ENCODE data around the gene CHTF8.

Gene CHTF8, protein sequence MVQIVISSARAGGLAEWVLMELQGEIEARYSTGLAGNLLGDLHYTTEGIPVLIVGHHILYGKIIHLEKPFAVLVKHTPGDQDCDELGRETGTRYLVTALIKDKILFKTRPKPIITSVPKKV

GRCh38 chr16:69132424-69133252, at the start of gene CHTF8, which contains the start of gene UTP4:
CHTF8 (minus strand) TSS chr16:69132588; CDS start chr16:69121458, 11,130 bp downstream.
UTP4 (plus strand) TSS chr16:69132649; CDS start chr16:69133460, 811 bp downstream.
- Histone ChIP-seq H3F3A (ENCODE audit: insufficient read depth, low read length) (no peaks in the 10 kb centered on the region), H4K20me1 (ENCODE audit: insufficient read depth, low read length) (no peaks in the 10 kb centered on the region), H3K9me3 (ENCODE audit: low read length) (no peaks in the 10 kb centered on the region), H3K36me3 (ENCODE audit: insufficient read depth, low read length) (peaks cover 44% of the 10 kb centered on the region), H3K4me1 (ENCODE audit: insufficient read depth, low read length, severe bottlenecking) (peaks cover 27% of the 10 kb centered on the region), H3K27me3 (ENCODE audit: insufficient read depth, low read length) (no peaks in the 10 kb centered on the region), H3K79me2 (ENCODE audit: insufficient read depth, low read length) (peaks cover 67% of the 10 kb centered on the region), H3K4me3 (ENCODE audit: low read depth, low read length, poor library complexity, severe bottlenecking) (peak within 1 kb of the TSS; percentile 95), H3K4me2 (ENCODE audit: low read length) (peak within 1 kb of the TSS; percentile 90), H3K9ac (ENCODE audit: low read length) (peak within 1 kb of the TSS; percentile 99), H3K9me2 (ENCODE audit: low read depth, low read length) (no peaks in the 10 kb centered on the region), H3K27ac (ENCODE audit: low read depth, low read length, poor library complexity, severe bottlenecking) (peak within 1 kb of the TSS; percentile 83), H2AFZ (ENCODE audit: low read length) (no peak within 1 kb of the TSS)
- TF ChIP-seq, protein P1, sequence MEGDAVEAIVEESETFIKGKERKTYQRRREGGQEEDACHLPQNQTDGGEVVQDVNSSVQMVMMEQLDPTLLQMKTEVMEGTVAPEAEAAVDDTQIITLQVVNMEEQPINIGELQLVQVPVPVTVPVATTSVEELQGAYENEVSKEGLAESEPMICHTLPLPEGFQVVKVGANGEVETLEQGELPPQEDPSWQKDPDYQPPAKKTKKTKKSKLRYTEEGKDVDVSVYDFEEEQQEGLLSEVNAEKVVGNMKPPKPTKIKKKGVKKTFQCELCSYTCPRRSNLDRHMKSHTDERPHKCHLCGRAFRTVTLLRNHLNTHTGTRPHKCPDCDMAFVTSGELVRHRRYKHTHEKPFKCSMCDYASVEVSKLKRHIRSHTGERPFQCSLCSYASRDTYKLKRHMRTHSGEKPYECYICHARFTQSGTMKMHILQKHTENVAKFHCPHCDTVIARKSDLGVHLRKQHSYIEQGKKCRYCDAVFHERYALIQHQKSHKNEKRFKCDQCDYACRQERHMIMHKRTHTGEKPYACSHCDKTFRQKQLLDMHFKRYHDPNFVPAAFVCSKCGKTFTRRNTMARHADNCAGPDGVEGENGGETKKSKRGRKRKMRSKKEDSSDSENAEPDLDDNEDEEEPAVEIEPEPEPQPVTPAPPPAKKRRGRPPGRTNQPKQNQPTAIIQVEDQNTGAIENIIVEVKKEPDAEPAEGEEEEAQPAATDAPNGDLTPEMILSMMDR (IDR thresholded peaks at IDR 0.05; ENCODE audit: low read length), result no peak
- TF ChIP-seq EZH2 (IDR thresholded peaks at IDR 0.05; ENCODE audit: borderline replicate concordance, low read length), result no peak

DNA sequence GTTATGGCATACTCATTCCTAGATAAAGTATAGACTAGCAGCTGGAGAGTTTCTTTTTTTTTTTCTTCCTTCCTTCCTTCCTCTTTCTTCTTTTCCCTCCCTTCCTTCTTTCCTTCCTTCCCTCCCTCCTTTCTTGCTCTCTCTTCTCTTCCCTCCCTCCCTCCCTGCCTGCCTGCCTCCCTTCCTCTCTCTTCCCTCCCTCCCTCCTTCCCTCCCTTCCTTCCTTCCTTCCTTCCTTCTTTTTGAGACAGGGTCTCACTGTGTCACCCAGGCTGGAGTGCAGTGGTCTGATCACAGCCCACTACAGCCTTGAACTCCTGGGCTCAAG, 47.6 kb upstream of the CHTF8 start:
- Histone ChIP-seq H2AFZ (ENCODE audit: low read length) (no peak overlapping the region), H3K4me1 (ENCODE audit: insufficient read depth, low read length, severe bottlenecking) (peaks cover 10% of the 10 kb centered on the region), H3K79me2 (ENCODE audit: insufficient read depth, low read length) (no peaks in the 10 kb centered on the region), H3K9me2 (ENCODE audit: low read depth, low read length) (no peaks in the 10 kb centered on the region), H3K27me3 (ENCODE audit: insufficient read depth, low read length) (no peaks in the 10 kb centered on the region), H3K36me3 (ENCODE audit: insufficient read depth, low read length) (no peaks in the 10 kb centered on the region), H4K20me1 (ENCODE audit: insufficient read depth, low read length) (no peaks in the 10 kb centered on the region), H3K27ac (ENCODE audit: low read depth, low read length, poor library complexity, severe bottlenecking) (no peak overlapping the region), H3K9me3 (ENCODE audit: low read length) (no peaks in the 10 kb centered on the region), H3K4me3 (ENCODE audit: low read depth, low read length, poor library complexity, severe bottlenecking) (no peak overlapping the region), H3F3A (ENCODE audit: insufficient read depth, low read length) (no peaks in the 10 kb centered on the region), H3K9ac (ENCODE audit: low read length) (no peak overlapping the region), H3K4me2 (ENCODE audit: low read length) (no peak overlapping the region)
- TF ChIP-seq EZH2 (IDR thresholded peaks at IDR 0.05; ENCODE audit: borderline replicate concordance, low read length), result no peak
- TF ChIP-seq, protein P1 (IDR thresholded peaks at IDR 0.05; ENCODE audit: low read length), result no peak

DNA sequence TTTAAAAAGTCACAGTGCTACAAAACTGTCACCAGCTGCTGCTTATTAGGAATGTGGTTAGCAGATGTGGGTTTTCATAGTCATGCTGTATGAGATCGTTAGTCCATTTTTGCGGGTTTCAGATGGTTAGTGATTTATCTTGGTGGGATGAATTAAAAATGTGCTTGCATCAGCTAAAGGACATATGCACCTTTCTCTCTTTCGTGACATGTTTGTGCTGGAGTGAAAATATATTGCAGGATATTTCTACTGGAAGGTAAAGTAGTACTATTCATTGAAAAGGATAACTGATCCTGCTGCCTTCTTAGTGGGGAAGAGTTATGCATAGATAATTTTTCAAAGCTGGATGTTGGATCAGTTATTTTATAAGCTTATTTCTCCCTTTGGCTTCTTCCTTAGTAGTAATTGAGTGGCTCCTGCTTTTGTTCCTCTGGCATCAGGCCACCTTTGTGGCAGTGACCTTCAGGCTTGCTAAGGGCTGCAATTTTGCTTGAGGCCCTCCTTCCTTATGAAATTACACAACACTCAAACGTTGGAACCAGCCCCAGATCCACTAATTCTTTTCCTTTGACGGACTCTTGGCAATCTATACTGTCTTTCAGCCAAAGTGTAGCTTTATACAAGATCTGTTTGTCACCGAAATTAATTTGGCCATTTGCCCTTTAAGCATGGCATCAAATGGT, 47.1 kb upstream of the CHTF8 start:
- Histone ChIP-seq H3K4me3 (ENCODE audit: low read depth, low read length, poor library complexity, severe bottlenecking) (no peak overlapping the region), H3K9ac (ENCODE audit: low read length) (no peak overlapping the region), H3K4me1 (ENCODE audit: insufficient read depth, low read length, severe bottlenecking) (peaks cover 10% of the 10 kb centered on the region), H3K9me2 (ENCODE audit: low read depth, low read length) (no peaks in the 10 kb centered on the region), H3K4me2 (ENCODE audit: low read length) (no peak overlapping the region), H3K36me3 (ENCODE audit: insufficient read depth, low read length) (no peaks in the 10 kb centered on the region), H3F3A (ENCODE audit: insufficient read depth, low read length) (no peaks in the 10 kb centered on the region), H4K20me1 (ENCODE audit: insufficient read depth, low read length) (no peaks in the 10 kb centered on the region), H3K27ac (ENCODE audit: low read depth, low read length, poor library complexity, severe bottlenecking) (no peak overlapping the region), H2AFZ (ENCODE audit: low read length) (no peak overlapping the region), H3K27me3 (ENCODE audit: insufficient read depth, low read length) (no peaks in the 10 kb centered on the region), H3K79me2 (ENCODE audit: insufficient read depth, low read length) (no peaks in the 10 kb centered on the region), H3K9me3 (ENCODE audit: low read length) (no peaks in the 10 kb centered on the region)
- TF ChIP-seq, protein P1 (IDR thresholded peaks at IDR 0.05; ENCODE audit: low read length), result no peak
- no peak for TF ChIP-seq EZH2 (IDR thresholded peaks at IDR 0.05; ENCODE audit: borderline replicate concordance, low read length)
